ENCODE results near the gene KLHDC7A. TPM values are rescaled to one million over a fixed set of nuclear protein-coding genes. Genes with fewer than 3 reads are reported as not detected.

KLHDC7A gene
- polyA plus RNA-seq, 3 donors, result not detected

GRCh38 chr1:18464665-18465050, 16.1 kb upstream of the KLHDC7A start:
- peaks cover 3 to 6% (median 4%) of the 10 kb centered on the region in 3 donors for H3K27me3 Mint-ChIP-seq (ENCODE audit: low read depth in 3 of 3)
- Histone ChIP-seq H2AFZ (ENCODE audit: insufficient read depth, low read depth, low read length, poor library complexity, severe bottlenecking) (no peak overlapping the region), H3K27ac (ENCODE audit: low read depth in 1 of 2, low read length in 2 of 2) (no peak overlapping the region), H3K4me3 (replicated peaks in 1 of 3; ENCODE audit: low read depth in 2 of 3, low read length in 3 of 3) (no peak overlapping the region), H3K79me2 (ENCODE audit: insufficient read depth, low read length) (no peaks in the 10 kb centered on the region), H3K36me3 (replicated peaks in 1 of 2; ENCODE audit: control insufficient read depth in 1 of 2, insufficient read depth in 2 of 2, low read length in 2 of 2) (no peaks in the 10 kb centered on the region), H3K4me1 (ENCODE audit: control insufficient read depth in 1 of 2, insufficient read depth in 2 of 2, low read length in 2 of 2) (no peaks in the 10 kb centered on the region), H3K4me2 (replicated peaks; ENCODE audit: extremely low read depth, low read length, poor library complexity, severe bottlenecking) (no peak overlapping the region), H3K9ac (ENCODE audit: insufficient read depth, low read length, poor library complexity, severe bottlenecking) (no peak overlapping the region), H3K9me3 (replicated peaks in 1 of 2; ENCODE audit: control insufficient read depth in 1 of 2, insufficient read depth in 1 of 2, low read length in 2 of 2) (no peaks in the 10 kb centered on the region), H3K27me3 (ENCODE audit: control insufficient read depth in 2 of 2, insufficient read depth in 2 of 2, low read length in 2 of 2) (no peaks in the 10 kb centered on the region), H4K20me1 (ENCODE audit: insufficient read depth, low read length) (no peaks in the 10 kb centered on the region)
- H3K27ac Mint-ChIP-seq, result no peak overlapping the region
- H3K4me1 Mint-ChIP-seq, result no peaks in the 10 kb centered on the region
- DNase-seq, result no peak
- no peaks in the 10 kb centered on the region for H3K36me3 Mint-ChIP-seq
- peaks cover 0 to 2% (median 0%) of the 10 kb centered on the region in 7 donors for H3K9me3 Mint-ChIP-seq
- no peak for TF ChIP-seq CTCF (IDR thresholded peaks at IDR 0.05)
- H3K4me3 Mint-ChIP-seq, result no peak overlapping the region
- intact Hi-C loops (cut with micrococcal nuclease), result no loop called here
- WGBS (ENCODE audit: insufficient coverage), result 87% methylated on average over 4 of the region's 8 CpGs

- Mint-ChIP-seq H3K27ac (no peak overlapping the region), H3K4me3 (no peak overlapping the region), H3K27me3 (ENCODE audit: low read depth in 3 of 3) (peaks cover 0 to 6% (median 2%) of the 10 kb centered on the region in 3 donors), H3K4me1 (no peaks in the 10 kb centered on the region), H3K9me3 (peaks cover 0 to 2% (median 0%) of the 10 kb centered on the region in 7 donors), H3K36me3 (no peaks in the 10 kb centered on the region)
- intact Hi-C loops (cut with micrococcal nuclease), result no loop called here
- no peak overlapping the region for H3K27ac ChIP-seq (ENCODE audit: low read depth in 1 of 2, low read length in 2 of 2)
- H3K9me3 ChIP-seq (replicated peaks in 1 of 2; ENCODE audit: control insufficient read depth in 1 of 2, insufficient read depth in 1 of 2, low read length in 2 of 2), result no peaks in the 10 kb centered on the region
- H3K4me3 ChIP-seq (replicated peaks in 1 of 3; ENCODE audit: low read depth in 2 of 3, low read length in 3 of 3), result no peak overlapping the region
- no peaks in the 10 kb centered on the region for H3K36me3 ChIP-seq (replicated peaks in 1 of 2; ENCODE audit: control insufficient read depth in 1 of 2, insufficient read depth in 2 of 2, low read length in 2 of 2)
- H2AFZ ChIP-seq (ENCODE audit: insufficient read depth, low read depth, low read length, poor library complexity, severe bottlenecking), result no peak overlapping the region
- no peak for DNase-seq
- H4K20me1 ChIP-seq (ENCODE audit: insufficient read depth, low read length), result no peaks in the 10 kb centered on the region
- no peaks in the 10 kb centered on the region for H3K79me2 ChIP-seq (ENCODE audit: insufficient read depth, low read length)
- no peaks in the 10 kb centered on the region for H3K27me3 ChIP-seq (ENCODE audit: control insufficient read depth in 2 of 2, insufficient read depth in 2 of 2, low read length in 2 of 2)
- H3K9ac ChIP-seq (ENCODE audit: insufficient read depth, low read length, poor library complexity, severe bottlenecking), result no peak overlapping the region
- H3K4me2 ChIP-seq (replicated peaks; ENCODE audit: extremely low read depth, low read length, poor library complexity, severe bottlenecking), result no peak overlapping the region
- WGBS (ENCODE audit: insufficient coverage), result 78% methylated on average over 3 of the region's 7 CpGs
- H3K4me1 ChIP-seq (ENCODE audit: control insufficient read depth in 1 of 2, insufficient read depth in 2 of 2, low read length in 2 of 2), result no peaks in the 10 kb centered on the region
- no peak for TF ChIP-seq CTCF (IDR thresholded peaks at IDR 0.05)
These were observed 14.1 kb upstream of the KLHDC7A start for GRCh38 chr1:18466676-18467075.
